IMR-90 (cell line): Measurements from ENCODE around the gene MECR. TPM values are rescaled to one million over a fixed set of nuclear protein-coding genes. Genes with fewer than 3 reads are reported as not detected.

ENCODE experiments used
- ATAC-seq: fragments of 200-7000 bp; cut with Tn5 transposase; 2 replicates; pipeline ENCODE4 v1.9.1; 2020; ENCODE audit warnings: low read depth, mild to moderate bottlenecking, moderate library complexity
- BruUV-seq: library from RNA; stranded (reverse); fragments of 400-500 nt; replicated peaks from 2 replicates; lab custom pipeline; 2021; lab: Mats Ljungman, UMichigan
- CTCF ChIA-PET: fragments of 300-600 bp; formaldehyde crosslinking; extraction: SDS; loops from one replicate; lab custom pipeline; 2021; ENCODE audit warnings: antibody characterized with exemption; lab: Yijun Ruan, JAX
- POLR2A ChIA-PET: fragments of 300-600 bp; sonication (Branson Sonifier 250); formaldehyde crosslinking; loops from one replicate; lab custom pipeline; 2022; ENCODE audit warnings: antibody characterized with exemption; ENCODE audit not compliant: unreplicated experiment; lab: Charles Lee
- DNase-seq: peaks from one replicate; pipeline ENCODE4 v3.0.0; 2013
- H2AFZ ChIP-seq: replicated peaks from 2 replicates; pipeline ENCODE3; 2013; ENCODE audit warnings: low read length, mild to moderate bottlenecking; ENCODE audit not compliant: poor library complexity
- H2AK5ac ChIP-seq: 2 replicates; pipeline ENCODE4 v1.6.1; 2013; ENCODE audit warnings: low read depth, low read length, inconsistent platforms
- H2AK9ac ChIP-seq: replicated peaks from 2 replicates; pipeline ENCODE3; 2013; ENCODE audit warnings: mild to moderate bottlenecking, low read depth, low read length, moderate library complexity; ENCODE audit not compliant: poor library complexity
- H2BK120ac ChIP-seq: 2 replicates; pipeline ENCODE4 v1.6.1; 2013; ENCODE audit warnings: low read depth, low read length, inconsistent platforms
- H2BK15ac ChIP-seq: 3 replicates; pipeline ENCODE4 v1.6.1; 2013; ENCODE audit warnings: low read depth, low read length, inconsistent platforms
- H2BK20ac ChIP-seq: 2 replicates; pipeline ENCODE4 v1.6.1; 2013; ENCODE audit warnings: low read depth, mild to moderate bottlenecking, inconsistent platforms, low read length, moderate library complexity
- H2BK5ac ChIP-seq: 2 replicates; pipeline ENCODE4 v1.6.1; 2013; ENCODE audit warnings: mild to moderate bottlenecking, low read depth, low read length, inconsistent platforms; ENCODE audit not compliant: poor library complexity, severe bottlenecking
- H3K14ac ChIP-seq: replicated peaks from 2 replicates; pipeline ENCODE4 v1.6.1; 2013; ENCODE audit warnings: low read depth, low read length, inconsistent platforms
- H3K18ac ChIP-seq: 2 replicates; pipeline ENCODE4 v1.6.1; 2013; ENCODE audit warnings: low read depth, low read length, control low read depth
- H3K23ac ChIP-seq: 2 replicates; pipeline ENCODE4 v1.6.1; 2013; ENCODE audit warnings: low read depth, low read length, inconsistent platforms
- H3K27ac ChIP-seq: 2 replicates; pipeline ENCODE4 v1.5.1; 2013; ENCODE audit warnings: mild to moderate bottlenecking, control low read depth, low read length; ENCODE audit not compliant: insufficient read depth
- H3K27me3 ChIP-seq: 2 replicates; pipeline ENCODE4 v1.6.1; 2013; ENCODE audit warnings: low read length; ENCODE audit not compliant: control insufficient read depth, insufficient read depth
- H3K36me3 ChIP-seq: 2 replicates; pipeline ENCODE4 v1.6.1; 2013; ENCODE audit warnings: low read length, mixed read lengths; ENCODE audit not compliant: control insufficient read depth, insufficient read depth
- H3K4ac ChIP-seq: 2 replicates; pipeline ENCODE4 v1.6.1; 2013; ENCODE audit warnings: low read depth, low read length, inconsistent platforms
- H3K4me1 ChIP-seq: 2 replicates; pipeline ENCODE4 v1.6.1; 2013; ENCODE audit warnings: low read length, mixed read lengths; ENCODE audit not compliant: control insufficient read depth, insufficient read depth
- H3K4me2 ChIP-seq: 2 replicates; pipeline ENCODE4 v1.6.1; 2013; ENCODE audit warnings: low read depth, mild to moderate bottlenecking, control low read depth, low read length, moderate library complexity
- H3K4me3 ChIP-seq: 2 replicates; pipeline ENCODE4 v1.5.1; 2013; ENCODE audit warnings: low read depth, mild to moderate bottlenecking, control low read depth, low read length, moderate library complexity; ENCODE audit not compliant: insufficient read depth
- H3K56ac ChIP-seq: 2 replicates; pipeline ENCODE4 v1.6.1; 2013; ENCODE audit warnings: low read length, inconsistent platforms; ENCODE audit not compliant: insufficient read depth; ENCODE audit errors: extremely low read depth
- H3K79me1 ChIP-seq, 2 experiments: 2 replicates each; pipeline ENCODE4 v1.6.1; 2013; ENCODE audit warnings: low read length in 2 of 2, inconsistent platforms in 1 of 2, low read depth in 1 of 2
- H3K9ac ChIP-seq: 2 replicates; pipeline ENCODE4 v1.6.1; 2013; ENCODE audit warnings: low read depth, low read length, control low read depth
- H3K9me1 ChIP-seq: 2 replicates; pipeline ENCODE4 v1.6.1; 2013; ENCODE audit warnings: low read length, inconsistent platforms; ENCODE audit not compliant: insufficient read depth
- H3K9me3 ChIP-seq: 2 replicates; pipeline ENCODE4 v1.6.1; 2013; ENCODE audit warnings: low read length; ENCODE audit not compliant: control insufficient read depth, insufficient read depth
- H4K20me1 ChIP-seq: 2 replicates; pipeline ENCODE4 v1.6.1; 2013; ENCODE audit warnings: low read length, inconsistent platforms; ENCODE audit not compliant: insufficient read depth
- H4K5ac ChIP-seq: 2 replicates; pipeline ENCODE4 v1.6.1; 2013; ENCODE audit warnings: mild to moderate bottlenecking, low read depth, low read length, control low read depth
- H4K8ac ChIP-seq, 2 experiments: 2 replicates each; pipeline ENCODE4 v1.6.1; 2013; ENCODE audit warnings: low read depth in 2 of 2, low read length in 2 of 2, control low read depth in 1 of 2, inconsistent platforms in 1 of 2
- H4K91ac ChIP-seq: 2 replicates; pipeline ENCODE4 v1.6.1; 2013; ENCODE audit warnings: low read depth, low read length, inconsistent platforms; ENCODE audit not compliant: insufficient read depth
- BHLHE40 ChIP-seq: fragments of 150-350 bp; IDR thresholded peaks from 2 replicates; pipeline ENCODE4 v1.6.1; 2016; ENCODE audit warnings: mild to moderate bottlenecking, low read depth, low read length
- CHD1 ChIP-seq: IDR thresholded peaks from 2 replicates; pipeline ENCODE4 v1.6.1; 2012; ENCODE audit warnings: low read depth, low read length, improper control_type of control experiment
- CTCF ChIP-seq: conservative IDR thresholded peaks from 2 replicates; pipeline ENCODE4 v1.5.1; 2012; ENCODE audit warnings: mild to moderate bottlenecking, low read depth, low read length, improper control_type of control experiment
- FOS ChIP-seq: fragments of 150-350 bp; IDR thresholded peaks from 2 replicates; pipeline ENCODE4 v1.6.1; 2016; ENCODE audit warnings: low read depth, low read length
- MAFK ChIP-seq: IDR thresholded peaks from 2 replicates; pipeline ENCODE4 v1.6.1; 2012; ENCODE audit warnings: low read depth, low read length, improper control_type of control experiment
- MXI1 ChIP-seq: IDR thresholded peaks from 2 replicates; pipeline ENCODE4 v1.6.1; 2012; ENCODE audit warnings: low read depth, mild to moderate bottlenecking, low read length, moderate library complexity, borderline replicate concordance
- NFE2L2 ChIP-seq: fragments of 150-350 bp; IDR thresholded peaks from 2 replicates; pipeline ENCODE4 v1.6.1; 2016; ENCODE audit warnings: low read depth, mild to moderate bottlenecking, low read length
- RAD21 ChIP-seq: IDR thresholded peaks from 2 replicates; pipeline ENCODE4 v1.6.1; 2012; ENCODE audit warnings: low read length, improper control_type of control experiment
- RFX5 ChIP-seq: IDR thresholded peaks from 2 replicates; pipeline ENCODE4 v1.8.0; 2012; ENCODE audit warnings: low read depth, mild to moderate bottlenecking, low read length, moderate library complexity
- SMC3 ChIP-seq: fragments of 150-350 bp; IDR thresholded peaks from 2 replicates; pipeline ENCODE4 v1.6.1; 2016; ENCODE audit warnings: low read depth, mild to moderate bottlenecking, antibody characterized with exemption, low read length, moderate library complexity
- USF2 ChIP-seq: fragments of 150-350 bp; IDR thresholded peaks from 2 replicates; pipeline ENCODE4 v1.6.1; 2017; ENCODE audit warnings: mild to moderate bottlenecking, antibody characterized with exemption, low read length, low read depth
- WGBS, 2 experiments: methylation state at CpG; one replicate each; pipeline versions ENCODE4 v1.1.5 to v1.1.7; 2013; ENCODE audit warnings: missing lambda C conversion rate in 2 of 2; ENCODE audit not compliant: insufficient read length in 1 of 2; ENCODE audit errors: extremely low coverage in 2 of 2; 5-methylcytosine and 5-hydroxymethylcytosine counted together
- dilution Hi-C: fragments of 300-500 bp; cut with HindIII; formaldehyde crosslinking; loops from one replicate; pipeline ENCODE4 v1.14.3; 2018; ENCODE audit warnings: low sequenced_read_pairs; ENCODE audit not compliant: unreplicated experiment
- in situ Hi-C: fragments of 300-500 bp; cut with MboI; formaldehyde crosslinking; loops from 3 replicates; pipeline ENCODE4 v1.14.3; 2019; ENCODE audit warnings: low sequenced_read_pairs, inconsistent platforms, mixed read lengths
- intact Hi-C: fragments of 100-400 bp; cut with micrococcal nuclease; formaldehyde crosslinking; loops from 2 replicates; pipeline ENCODE4 v1.10.0; 2022
- polyA plus RNA-seq, 3 experiments: library from polyadenylated mRNA; depleted of rRNA; stranded (reverse); fragments of >200 nt; gene quantifications; 2 replicates each; pipeline ENCODE4 v1.2.3, GENCODE V29; 2012; ENCODE audit warnings: low replicate concordance in 1 of 3
- total RNA-seq: library from RNA; depleted of rRNA; stranded (reverse); fragments of >200 nt; gene quantifications from 2 replicates; pipeline ENCODE4 v1.2.3, GENCODE V29; 2012
- TF ChIP-seq, protein P1 (sequence below): fragments of 150-350 bp; IDR thresholded peaks from 2 replicates; pipeline ENCODE4 v1.6.1; 2016; ENCODE audit warnings: low read depth, mild to moderate bottlenecking, low read length, moderate library complexity, borderline replicate concordance

The MECR gene
- total and polyA plus RNA-seq, 2 of the 4 experiments (the other 2 are of a cell fraction), result 20.3 to 24.8 TPM

DNA sequence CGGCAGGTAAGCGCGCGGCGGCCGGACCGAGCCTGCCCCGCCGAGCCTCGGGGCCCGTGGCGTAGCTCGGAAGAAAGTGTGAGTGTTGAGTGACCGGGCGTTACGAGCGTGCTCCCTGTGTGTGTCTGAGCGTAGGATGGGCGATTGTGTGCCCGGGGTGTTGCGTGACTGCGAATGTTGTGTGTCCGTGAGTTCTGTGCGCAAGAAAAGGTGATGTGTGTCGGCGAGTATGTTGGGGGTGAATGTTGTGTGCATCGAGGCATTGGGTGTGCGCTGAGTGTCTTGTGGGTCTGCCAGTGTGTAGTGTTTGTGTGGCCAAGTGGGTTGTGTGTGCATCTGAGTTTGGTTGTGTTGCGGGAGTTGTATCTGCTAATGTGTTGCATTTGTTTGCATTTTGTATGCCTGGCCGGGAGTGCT lies 6.0 kb upstream of the MECR start (continued):
- no peak for TF ChIP-seq BHLHE40
- TF ChIP-seq, protein P1, sequence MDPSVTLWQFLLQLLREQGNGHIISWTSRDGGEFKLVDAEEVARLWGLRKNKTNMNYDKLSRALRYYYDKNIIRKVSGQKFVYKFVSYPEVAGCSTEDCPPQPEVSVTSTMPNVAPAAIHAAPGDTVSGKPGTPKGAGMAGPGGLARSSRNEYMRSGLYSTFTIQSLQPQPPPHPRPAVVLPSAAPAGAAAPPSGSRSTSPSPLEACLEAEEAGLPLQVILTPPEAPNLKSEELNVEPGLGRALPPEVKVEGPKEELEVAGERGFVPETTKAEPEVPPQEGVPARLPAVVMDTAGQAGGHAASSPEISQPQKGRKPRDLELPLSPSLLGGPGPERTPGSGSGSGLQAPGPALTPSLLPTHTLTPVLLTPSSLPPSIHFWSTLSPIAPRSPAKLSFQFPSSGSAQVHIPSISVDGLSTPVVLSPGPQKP, result no peak

GRCh38 chr1:29235955-29236711 lies 5.4 kb upstream of the MECR start, which contains the start of gene PTPRU:
Gene PTPRU (plus strand): TSS chr1:29236522. CDS start chr1:29236645, 123 bp downstream.
- Histone ChIP-seq H4K20me1 (no peaks in the 10 kb centered on the region), H3K18ac (peak within 1 kb of the TSS; percentile 56), H2BK20ac (no peak within 1 kb of the TSS), H3K9ac (peak within 1 kb of the TSS; percentile 77), H3K56ac (peak within 1 kb of the TSS; percentile 22; the same call in 1 of the 2 replicates), H3K14ac (peak within 1 kb of the TSS; percentile 87), H2AFZ (peak within 1 kb of the TSS; percentile 98), H2BK15ac (peak within 1 kb of the TSS; percentile 12; the same call in 2 of the 3 replicates), H4K91ac (peak within 1 kb of the TSS; percentile 37), H3K23ac (peak within 1 kb of the TSS; percentile 89), H3K4me1 (peaks cover 12% of the 10 kb centered on the region), H2BK120ac (peak within 1 kb of the TSS; percentile 44), H2AK5ac (peak within 1 kb of the TSS; percentile 63), H3K9me3 (no peaks in the 10 kb centered on the region), H3K27me3 (peaks cover 4% of the 10 kb centered on the region; the same call in 1 of the 2 replicates), H3K36me3 (no peaks in the 10 kb centered on the region), H4K8ac (peak within 1 kb of the TSS; percentile 8 to 54), H3K4me3 (peak within 1 kb of the TSS; percentile 61), H4K5ac (peak within 1 kb of the TSS; percentile 68), H3K79me1 (peaks cover 4 to 5% of the 10 kb centered on the region in 2 experiments; a peak in 2 of 4 replicates), H3K27ac (peak within 1 kb of the TSS; percentile 3; the same call in 1 of the 2 replicates), H2AK9ac (peak within 1 kb of the TSS; percentile 97), H3K4me2 (peak within 1 kb of the TSS; percentile 99), H3K4ac (peak within 1 kb of the TSS; percentile 71), H3K9me1 (no peaks in the 10 kb centered on the region), H2BK5ac (peak within 1 kb of the TSS; percentile 5)
- peak; percentile 58 for DNase-seq
- intact Hi-C loops, result loop anchor here (1.0 to 5.0 kb wide), 8 partner anchors 217 to 1473 kb away; no protein-coding TSS in a partner anchor
- POLR2A ChIA-PET, result no interaction called here
- in situ Hi-C loops, result loop anchor here (10.0 kb wide), 1 partner anchor 1479 kb away; no protein-coding TSS in a partner anchor
- dilution Hi-C loops, result no loop called here
- 9% methylated on average over 40 of the region's 82 CpGs; no CpG with 5 or more reads in 1 of the 2 experiments for WGBS, 2 experiments
- CTCF ChIA-PET, result no interaction called here
- ATAC-seq, result peak; percentile 91
- BruUV-seq, result no TSS peak
- TF ChIP-seq MAFK (no peak), SMC3 (peak; percentile 71), RFX5 (no peak), NFE2L2 (no peak), RAD21 (peak; percentile 95), FOS (no peak), USF2 (no peak), CTCF (peak; percentile 97), CHD1 (no peak), MXI1 (peak; percentile 44; the same call in 1 of the 2 replicates)
